GM12873 (cell line): ENCODE results near the gene SPNS3.

Experiments
- CTCF ChIP-seq: IDR thresholded peaks from 2 replicates; pipeline ENCODE4 v1.5.1; 2012; ENCODE audit warnings: low read depth, mild to moderate bottlenecking, moderate library complexity, low read length, control low read depth; ENCODE audit not compliant: insufficient read depth; ENCODE audit errors: missing control alignments

SPNS3 gene

GRCh38 chr17:4443476-4443875 is 9.7 kb downstream of the SPNS3 start:
- TF ChIP-seq CTCF: no peak

- no peak for TF ChIP-seq CTCF
These were observed 11.2 kb downstream of the SPNS3 start for GRCh38 chr17:4444782-4445473.

GRCh38 chr17:4445731-4446130 is 12.0 kb downstream of the SPNS3 start:
- TF ChIP-seq CTCF: no peak

GRCh38 chr17:4446326-4447071 is 12.8 kb downstream of the SPNS3 start:
- TF ChIP-seq CTCF: no peak

- TF ChIP-seq CTCF: no peak
These were observed 14.6 kb downstream of the SPNS3 start for GRCh38 chr17:4448197-4448980.

- TF ChIP-seq CTCF: no peak
These were observed 16.0 kb downstream of the SPNS3 start for GRCh38 chr17:4449736-4450135.

GRCh38 chr17:4450710-4451316 is 17.1 kb downstream of the SPNS3 start:
- no peak for TF ChIP-seq CTCF
